ENCODE results near the gene MAP3K15.

GRCh38 chrX:19535476-19535875 is 20.2 kb upstream of the MAP3K15 start:
- no peak for TF ChIP-seq POLR2AphosphoS5 (IDR thresholded peaks at IDR 0.05; ENCODE audit: low read length)
- TF ChIP-seq POLR2A (IDR thresholded peaks at IDR 0.05; ENCODE audit: low read depth, low read length), result no peak
- TF ChIP-seq HDAC2 (IDR thresholded peaks at IDR 0.05), result no peak
- TF ChIP-seq ESRRA (IDR thresholded peaks at IDR 0.05; ENCODE audit: low read length), result no peak
- no peak for TF ChIP-seq EP300 (IDR thresholded peaks at IDR 0.05; ENCODE audit: borderline replicate concordance in 1 of 2, control insufficient read depth in 1 of 2, low read depth in 2 of 2, low read length in 2 of 2)
- TF ChIP-seq, protein P1, sequence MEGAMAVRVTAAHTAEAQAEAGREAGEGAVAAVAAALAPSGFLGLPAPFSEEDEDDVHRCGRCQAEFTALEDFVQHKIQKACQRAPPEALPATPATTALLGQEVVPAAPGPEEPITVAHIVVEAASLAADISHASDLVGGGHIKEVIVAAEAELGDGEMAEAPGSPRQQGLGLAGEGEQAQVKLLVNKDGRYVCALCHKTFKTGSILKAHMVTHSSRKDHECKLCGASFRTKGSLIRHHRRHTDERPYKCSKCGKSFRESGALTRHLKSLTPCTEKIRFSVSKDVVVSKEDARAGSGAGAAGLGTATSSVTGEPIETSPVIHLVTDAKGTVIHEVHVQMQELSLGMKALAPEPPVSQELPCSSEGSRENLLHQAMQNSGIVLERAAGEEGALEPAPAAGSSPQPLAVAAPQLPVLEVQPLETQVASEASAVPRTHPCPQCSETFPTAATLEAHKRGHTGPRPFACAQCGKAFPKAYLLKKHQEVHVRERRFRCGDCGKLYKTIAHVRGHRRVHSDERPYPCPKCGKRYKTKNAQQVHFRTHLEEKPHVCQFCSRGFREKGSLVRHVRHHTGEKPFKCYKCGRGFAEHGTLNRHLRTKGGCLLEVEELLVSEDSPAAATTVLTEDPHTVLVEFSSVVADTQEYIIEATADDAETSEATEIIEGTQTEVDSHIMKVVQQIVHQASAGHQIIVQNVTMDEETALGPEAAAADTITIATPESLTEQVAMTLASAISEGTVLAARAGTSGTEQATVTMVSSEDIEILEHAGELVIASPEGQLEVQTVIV (IDR thresholded peaks at IDR 0.05; ENCODE audit: borderline replicate concordance, partially characterized antibody), result no peak
- no peak for TF ChIP-seq E2F4 (IDR thresholded peaks at IDR 0.05; ENCODE audit: low read depth, low read length)
- no peak for TF ChIP-seq PBX3 (IDR thresholded peaks at IDR 0.05; ENCODE audit: insufficient replicate concordance, low read depth, low read length)
- no peak for TF ChIP-seq FOXM1 (IDR thresholded peaks at IDR 0.05; ENCODE audit: low read depth, low read length)
